ENCODE measurements around the gene NSMCE1.

DNA sequence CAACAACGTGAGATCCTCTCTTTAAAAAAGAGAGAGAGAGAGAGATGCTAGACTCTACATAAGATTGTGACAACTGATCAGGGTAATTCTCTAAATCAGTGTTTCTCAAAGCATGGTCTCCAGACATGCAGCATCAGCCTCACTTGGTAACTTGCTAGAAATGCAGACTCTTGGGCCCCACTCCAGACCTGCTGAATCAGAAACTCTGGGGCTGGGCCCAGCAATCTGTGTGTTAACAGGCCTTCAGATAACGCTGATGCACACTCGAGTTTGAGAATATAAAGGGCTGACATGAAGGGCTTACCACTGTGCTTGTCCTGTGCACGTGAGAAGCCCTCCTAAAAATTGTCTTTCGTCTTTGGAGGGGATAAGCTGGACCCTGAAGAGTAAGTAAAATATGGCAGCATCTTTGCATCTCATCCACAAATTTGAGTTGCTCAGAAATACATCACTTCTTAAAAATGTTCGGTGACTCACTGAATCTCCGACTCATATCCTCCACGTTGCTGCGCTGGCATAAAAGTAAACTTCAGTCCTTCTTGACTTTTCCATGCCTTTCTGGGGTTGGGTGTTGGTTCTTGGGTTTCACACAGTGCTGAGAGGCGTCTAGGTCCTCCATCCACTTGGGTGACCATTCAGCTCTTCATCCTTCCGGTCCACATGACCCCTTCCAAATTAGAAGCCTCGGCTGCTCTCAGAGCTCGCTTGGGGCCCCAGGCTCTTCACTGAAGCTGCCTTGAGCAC, 91.4 kb downstream of the NSMCE1 start:
- TF ChIP-seq CTCF (IDR thresholded peaks at IDR 0.05; ENCODE audit: insufficient read depth, low read length), result no peak
- TF ChIP-seq POLR2AphosphoS5 (IDR thresholded peaks at IDR 0.05; ENCODE audit: low read depth), result no peak
- TF ChIP-seq REST (IDR thresholded peaks at IDR 0.05; ENCODE audit: insufficient replicate concordance, low read depth), result no peak
